ENCODE results near the gene CSNK1D.

CSNK1D gene

GRCh38 chr17:82302568-82302963 lies 29.1 kb upstream of the CSNK1D start:
- no peak for TF ChIP-seq POLR2AphosphoS5 (IDR thresholded peaks at IDR 0.05; ENCODE audit: low read depth, low read length)
- no peak for TF ChIP-seq SIN3A (IDR thresholded peaks at IDR 0.05; ENCODE audit: borderline replicate concordance, insufficient read depth, low read length)
- TF ChIP-seq FOXP2 (optimal IDR thresholded peaks at IDR 0.05; ENCODE audit: borderline replicate concordance, extremely low read depth, extremely low read length, insufficient read depth) = no peak
- no peak for TF ChIP-seq TAF1 (IDR thresholded peaks at IDR 0.05; ENCODE audit: borderline replicate concordance, insufficient read depth, low read length)
- TF ChIP-seq REST (IDR thresholded peaks at IDR 0.05; ENCODE audit: insufficient read depth in 1 of 2, low read depth in 2 of 2, low read length in 2 of 2) = no peak

GRCh38 chr17:82301916-82302567 lies 28.5 kb upstream of the CSNK1D start:
- no peak for TF ChIP-seq SIN3A (IDR thresholded peaks at IDR 0.05; ENCODE audit: borderline replicate concordance, insufficient read depth, low read length)
- no peak for TF ChIP-seq TAF1 (IDR thresholded peaks at IDR 0.05; ENCODE audit: borderline replicate concordance, insufficient read depth, low read length)

GRCh38 chr17:82301300-82301915 lies 27.9 kb upstream of the CSNK1D start:
- TF ChIP-seq TAF1 (IDR thresholded peaks at IDR 0.05; ENCODE audit: borderline replicate concordance, insufficient read depth, low read length) = no peak
- TF ChIP-seq FOXP2 (optimal IDR thresholded peaks at IDR 0.05; ENCODE audit: borderline replicate concordance, extremely low read depth, extremely low read length, insufficient read depth) = no peak
- TF ChIP-seq POLR2AphosphoS5 (IDR thresholded peaks at IDR 0.05; ENCODE audit: low read depth, low read length) = no peak
- no peak for TF ChIP-seq REST (IDR thresholded peaks at IDR 0.05; ENCODE audit: insufficient read depth in 1 of 2, low read depth in 2 of 2, low read length in 2 of 2)
- no peak for TF ChIP-seq SIN3A (IDR thresholded peaks at IDR 0.05; ENCODE audit: borderline replicate concordance, insufficient read depth, low read length)

GRCh38 chr17:82300707-82301270 lies 27.3 kb upstream of the CSNK1D start:
- peak; percentile 15 for TF ChIP-seq FOXP2 (optimal IDR thresholded peaks at IDR 0.05; ENCODE audit: borderline replicate concordance, extremely low read depth, extremely low read length, insufficient read depth)
- TF ChIP-seq REST (IDR thresholded peaks at IDR 0.05; ENCODE audit: insufficient read depth in 1 of 2, low read depth in 2 of 2, low read length in 2 of 2) = 0 out of 4 replicates have a peak, but pooled peaks of 1 of the 2 experiments have one; percentile 44
- TF ChIP-seq TAF1 (IDR thresholded peaks at IDR 0.05; ENCODE audit: borderline replicate concordance, insufficient read depth, low read length) = no peak
- no peak for TF ChIP-seq POLR2AphosphoS5 (IDR thresholded peaks at IDR 0.05; ENCODE audit: low read depth, low read length)

GRCh38 chr17:82300228-82300627 lies 26.7 kb upstream of the CSNK1D start:
- TF ChIP-seq FOXP2 (optimal IDR thresholded peaks at IDR 0.05; ENCODE audit: borderline replicate concordance, extremely low read depth, extremely low read length, insufficient read depth) = no peak
- no peak for TF ChIP-seq REST (IDR thresholded peaks at IDR 0.05; ENCODE audit: insufficient read depth in 1 of 2, low read depth in 2 of 2, low read length in 2 of 2)
- no peak for TF ChIP-seq POLR2AphosphoS5 (IDR thresholded peaks at IDR 0.05; ENCODE audit: low read depth, low read length)
- TF ChIP-seq SIN3A (IDR thresholded peaks at IDR 0.05; ENCODE audit: borderline replicate concordance, insufficient read depth, low read length) = no peak

Measured in PFSK-1 (cell line).